GM23338 (cell line): ENCODE data around the gene ZNF638.

Source experiments
- CREB1 ChIP-seq: fragments of 250-450 bp; sonication (Bioruptor Pico); IDR thresholded peaks from 2 replicates; pipeline ENCODE4 v1.5.0; 2020; ENCODE audit warnings: low read depth, mild to moderate bottlenecking, moderate library complexity
- CTCF ChIP-seq, 2 experiments: fragments of 200-600 bp in 1 of 2; sonication (generic) in 1 of 2; conservative IDR thresholded peaks; 2 replicates each; pipeline versions ENCODE4 v1.5.1 to v1.6.1; 2016 to 2017; ENCODE audit warnings: antibody characterized with exemption in 2 of 2, low read depth in 2 of 2, mild to moderate bottlenecking in 2 of 2, moderate library complexity in 1 of 2
- ETS1 ChIP-seq: IDR thresholded peaks from 2 replicates; pipeline ENCODE4 v1.6.1; 2016; ENCODE audit warnings: antibody characterized with exemption
- EZH2 ChIP-seq: fragments of 200-600 bp; sonication (generic); IDR thresholded peaks from one replicate; pipeline ENCODE4 v1.8.0; 2017; ENCODE audit warnings: antibody characterized with exemption, mild to moderate bottlenecking, low read depth; ENCODE audit not compliant: unreplicated experiment
- EZH2phosphoT487 ChIP-seq: fragments of 200-600 bp; sonication (generic); IDR thresholded peaks from one replicate; pipeline ENCODE4 v1.8.1; 2018; ENCODE audit warnings: antibody characterized with exemption; ENCODE audit not compliant: unreplicated experiment
- JUNB ChIP-seq: IDR thresholded peaks from one replicate; pipeline ENCODE4 v1.6.1; 2016; ENCODE audit warnings: antibody characterized with exemption; ENCODE audit not compliant: unreplicated experiment
- NANOG ChIP-seq: IDR thresholded peaks from 2 replicates; pipeline ENCODE4 v1.6.1; 2016; ENCODE audit warnings: antibody characterized with exemption, borderline replicate concordance
- POLR2AphosphoS5 ChIP-seq: IDR thresholded peaks from 2 replicates; pipeline ENCODE4 v1.6.1; 2016; ENCODE audit warnings: antibody characterized with exemption, low read depth
- REST ChIP-seq: IDR thresholded peaks from one replicate; pipeline ENCODE4 v1.6.1; 2018; ENCODE audit warnings: antibody characterized with exemption; ENCODE audit not compliant: unreplicated experiment
- STAT1 ChIP-seq: IDR thresholded peaks from one replicate; pipeline ENCODE4 v1.6.1; 2016; ENCODE audit warnings: antibody characterized with exemption; ENCODE audit not compliant: unreplicated experiment
- ZNF114 ChIP-seq: fragments of 250-450 bp; sonication (Bioruptor Pico); IDR thresholded peaks from 2 replicates; pipeline ENCODE4 v1.5.0; 2020; ENCODE audit warnings: mild to moderate bottlenecking, moderate library complexity
- ZNF331 ChIP-seq: fragments of 250-450 bp; sonication (Bioruptor Pico); IDR thresholded peaks from 2 replicates; pipeline ENCODE4 v1.5.0; 2020; ENCODE audit warnings: low read depth, mild to moderate bottlenecking, moderate library complexity
- ZNF462 ChIP-seq: fragments of 250-450 bp; sonication (Bioruptor Pico); IDR thresholded peaks from 2 replicates; pipeline ENCODE4 v1.5.0; 2020; ENCODE audit warnings: mild to moderate bottlenecking, moderate library complexity

DNA sequence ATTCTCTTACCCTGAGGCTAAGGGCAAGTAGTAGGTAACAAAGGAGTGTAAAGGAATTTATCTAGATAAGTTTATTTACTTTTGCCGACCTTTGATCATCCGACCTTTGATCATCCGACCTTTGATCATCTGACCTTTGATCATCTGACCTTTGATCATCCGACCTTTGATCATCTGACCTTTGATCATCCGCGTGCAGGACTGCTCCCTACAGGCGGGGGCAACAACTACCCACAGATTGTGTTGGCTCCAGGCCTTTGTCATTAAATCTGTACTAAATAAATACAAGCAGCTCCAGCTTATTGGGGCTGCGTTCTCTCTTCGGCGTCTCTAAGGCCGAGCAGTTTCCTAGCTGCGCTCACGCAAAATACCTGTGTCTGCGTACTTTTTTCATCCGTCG lies 56.6 kb downstream of the ZNF638 start:
- TF ChIP-seq CTCF (conservative IDR thresholded peaks at IDR 0.05; ENCODE audit: low read depth in 2 of 2) (no peak), EZH2 (no peak), POLR2AphosphoS5 (no peak), EZH2phosphoT487 (no peak), REST (no peak), NANOG (no peak), CREB1 (CRISPR knock-in tag) (no peak), STAT1 (no peak), ETS1 (no peak), ZNF114 (no peak), JUNB (no peak), ZNF331 (CRISPR knock-in tag) (no peak), ZNF462 (CRISPR knock-in tag) (no peak)
